Measurements from ENCODE around the gene TMCO2.
A peak's percentile ranks its signal among the peaks of the same experiment; 100 is the strongest.
"Not testable (repeated sequence)": the region's sequence is repeated elsewhere in the genome, so short reads cannot be mapped to it uniquely, and the experiment has no call there.

Gene TMCO2

GRCh38 chr1:40247655-40248054 is at the start of gene TMCO2:
TSS of gene TMCO2 (plus strand) at chr1:40247937. CDS start at chr1:40247994, 57 bp downstream.
- no peak for DNase-seq

GRCh38 chr1:40199126-40199525 is 48.6 kb upstream of the TMCO2 start:
- DNase-seq = no peak

GRCh38 chr1:40204856-40205255 is 42.9 kb upstream of the TMCO2 start:
- DNase-seq = no peak

- no peak for DNase-seq
Measured at GRCh38 chr1:40210511-40211204, 37.1 kb upstream of the TMCO2 start.

- DNase-seq = no peak
Measured at GRCh38 chr1:40218333-40218732, 29.4 kb upstream of the TMCO2 start.

GRCh38 chr1:40221471-40221905 is 26.2 kb upstream of the TMCO2 start:
- DNase-seq = not testable (repeated sequence)

- DNase-seq = no peak
Measured at GRCh38 chr1:40221977-40222772, 25.6 kb upstream of the TMCO2 start.

- DNase-seq = no peak
Measured at GRCh38 chr1:40224040-40224439, 23.7 kb upstream of the TMCO2 start.

GRCh38 chr1:40226192-40226591 is 21.5 kb upstream of the TMCO2 start:
- no peak for DNase-seq

- peak; percentile 51 for DNase-seq
Measured at GRCh38 chr1:40232444-40232843, 15.3 kb upstream of the TMCO2 start.

- DNase-seq = no peak
Measured at GRCh38 chr1:40239626-40240025, 8.1 kb upstream of the TMCO2 start.

- no peak for DNase-seq
Measured at GRCh38 chr1:40240390-40240789, 7.3 kb upstream of the TMCO2 start.

- no peak for DNase-seq
Measured at GRCh38 chr1:40241362-40241761, 6.4 kb upstream of the TMCO2 start.

- DNase-seq = no peak
Measured at GRCh38 chr1:40243351-40243750, 4.4 kb upstream of the TMCO2 start.

GRCh38 chr1:40244138-40244744 is 3.5 kb upstream of the TMCO2 start:
- DNase-seq = no peak

GRCh38 chr1:40245686-40246085 is 2.1 kb upstream of the TMCO2 start:
- DNase-seq = no peak

GRCh38 chr1:40248412-40248811 is 675 bp downstream of the TMCO2 start:
- DNase-seq = no peak

- DNase-seq = no peak
Measured at GRCh38 chr1:40251456-40251855, 3.7 kb downstream of the TMCO2 start.

GRCh38 chr1:40252601-40253000 is 4.9 kb downstream of the TMCO2 start:
- DNase-seq = no peak

- no peak for DNase-seq
Measured at GRCh38 chr1:40255231-40255630, 7.5 kb downstream of the TMCO2 start.

GRCh38 chr1:40256401-40257084 is 8.8 kb downstream of the TMCO2 start:
- DNase-seq = no peak

GRCh38 chr1:40257313-40257687 is 9.6 kb downstream of the TMCO2 start:
- no peak for DNase-seq

GRCh38 chr1:40257688-40258444 is 10.1 kb downstream of the TMCO2 start, which contains the start of gene ZMPSTE24:
TSS of gene ZMPSTE24 (plus strand) at chr1:40258236. CDS start at chr1:40258272, 36 bp downstream.
- peak; percentile 99 for DNase-seq
